ENCODE data around the gene ABCC8.

DNA sequence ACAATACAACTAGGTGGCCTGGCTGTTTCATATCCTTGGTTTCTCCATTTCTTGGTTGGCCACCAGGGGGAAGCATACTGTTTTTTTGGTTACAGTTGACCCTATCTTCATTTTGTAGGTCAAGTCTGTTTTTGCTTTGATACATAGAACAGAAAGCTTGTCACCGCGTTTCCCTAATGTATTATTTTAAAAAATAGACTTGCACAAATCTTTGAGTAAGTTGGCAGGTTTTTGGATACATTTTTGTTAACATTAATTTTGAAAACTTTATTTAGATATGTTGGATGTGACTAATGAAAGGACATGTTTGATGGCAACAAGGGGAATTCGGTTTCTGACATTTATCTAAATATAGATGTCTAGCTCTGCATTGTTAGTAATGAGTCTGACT lies 122.0 kb downstream of the ABCC8 start:
- peak; percentile 76 for TF ChIP-seq CTCF (IDR thresholded peaks at IDR 0.05)
- TF ChIP-seq POLR2AphosphoS5 (IDR thresholded peaks at IDR 0.05; ENCODE audit: low read depth, low read length): no peak
- no peak for TF ChIP-seq EP300 (IDR thresholded peaks at IDR 0.05; ENCODE audit: borderline replicate concordance in 1 of 2, low read depth in 1 of 2, low read length in 1 of 2)
- TF ChIP-seq TAF1 (IDR thresholded peaks at IDR 0.05; ENCODE audit: borderline replicate concordance, low read depth, low read length): no peak
- no peak for TF ChIP-seq ELF1 (IDR thresholded peaks at IDR 0.05)
- TF ChIP-seq RAD21 (IDR thresholded peaks at IDR 0.05; ENCODE audit: low read length): peak; percentile 42
- TF ChIP-seq FOXM1 (IDR thresholded peaks at IDR 0.05; ENCODE audit: low read depth): no peak
- no peak for TF ChIP-seq RXRA (IDR thresholded peaks at IDR 0.05; ENCODE audit: borderline replicate concordance, low read depth)
- TF ChIP-seq YY1 (IDR thresholded peaks at IDR 0.05; ENCODE audit: low read depth): no peak

Data from SK-N-SH (cell line).